Effector memory CD4-positive, alpha-beta T cell (primary cell): ENCODE results near the gene ELOB.

ENCODE experiments used
- DNase-seq, 3 donors: peaks; one replicate each; pipeline ENCODE4 v3.0.0-alpha.2; 2020
- H3K27ac ChIP-seq: 2 replicates; pipeline ENCODE4 v1.7.0; 2013; ENCODE audit warnings: mild to moderate bottlenecking, low read length, moderate library complexity; ENCODE audit not compliant: insufficient read depth, poor library complexity, severe bottlenecking
- H3K27me3 ChIP-seq: replicated peaks from 2 replicates; pipeline ENCODE4 v1.7.0; 2013; ENCODE audit warnings: mild to moderate bottlenecking, low read length; ENCODE audit not compliant: insufficient read depth, control insufficient read depth, poor library complexity, severe bottlenecking
- H3K36me3 ChIP-seq: 2 replicates; pipeline ENCODE4 v1.7.0; 2013; ENCODE audit warnings: mild to moderate bottlenecking, low read length, moderate library complexity; ENCODE audit not compliant: control insufficient read depth, insufficient read depth
- H3K4me1 ChIP-seq: 2 replicates; pipeline ENCODE4 v1.7.0; 2013; ENCODE audit warnings: low read length, mild to moderate bottlenecking; ENCODE audit not compliant: control insufficient read depth, insufficient read depth, poor library complexity, severe bottlenecking
- H3K4me3 ChIP-seq: 2 replicates; pipeline ENCODE4 v1.7.0; 2013; ENCODE audit warnings: low read length, low read depth, mild to moderate bottlenecking; ENCODE audit not compliant: insufficient read depth, poor library complexity, severe bottlenecking
- H3K9me3 ChIP-seq: 2 replicates; pipeline ENCODE4 v1.7.0; 2013; ENCODE audit warnings: mild to moderate bottlenecking, low read length, moderate library complexity; ENCODE audit not compliant: control insufficient read depth

Gene ELOB

GRCh38 chr16:2749476-2749875 is 27.6 kb downstream of the ELOB start:
- no peak overlapping the region for H3K27ac ChIP-seq
- no peaks in the 10 kb centered on the region for H3K9me3 ChIP-seq
- no peaks in the 10 kb centered on the region for H3K36me3 ChIP-seq
- no peaks in the 10 kb centered on the region for H3K27me3 ChIP-seq
- DNase-seq: no peak
- peaks cover 7% of the 10 kb centered on the region for H3K4me1 ChIP-seq
- no peak overlapping the region for H3K4me3 ChIP-seq

GRCh38 chr16:2748757-2749455 is 28.2 kb downstream of the ELOB start:
- no peaks in the 10 kb centered on the region for H3K36me3 ChIP-seq
- H3K4me1 ChIP-seq: peaks cover 3% of the 10 kb centered on the region
- DNase-seq: no peak
- no peak overlapping the region for H3K27ac ChIP-seq
- no peaks in the 10 kb centered on the region for H3K9me3 ChIP-seq
- H3K4me3 ChIP-seq: no peak overlapping the region
- no peaks in the 10 kb centered on the region for H3K27me3 ChIP-seq

GRCh38 chr16:2745961-2746360 is 31.1 kb downstream of the ELOB start:
- Histone ChIP-seq H3K9me3 (no peaks in the 10 kb centered on the region), H3K27ac (no peak overlapping the region), H3K4me3 (no peak overlapping the region), H3K4me1 (no peaks in the 10 kb centered on the region), H3K27me3 (no peaks in the 10 kb centered on the region), H3K36me3 (no peaks in the 10 kb centered on the region)
- no peak for DNase-seq

GRCh38 chr16:2745116-2745890 is 31.8 kb downstream of the ELOB start:
- Histone ChIP-seq H3K4me1 (no peaks in the 10 kb centered on the region), H3K36me3 (no peaks in the 10 kb centered on the region), H3K4me3 (no peak overlapping the region), H3K27ac (no peak overlapping the region), H3K9me3 (no peaks in the 10 kb centered on the region), H3K27me3 (no peaks in the 10 kb centered on the region)
- DNase-seq: no peak

GRCh38 chr16:2744711-2745110 is 32.4 kb downstream of the ELOB start:
- Histone ChIP-seq H3K27me3 (no peaks in the 10 kb centered on the region), H3K4me1 (no peaks in the 10 kb centered on the region), H3K4me3 (no peak overlapping the region), H3K9me3 (no peaks in the 10 kb centered on the region), H3K36me3 (no peaks in the 10 kb centered on the region), H3K27ac (no peak overlapping the region)
- DNase-seq: no peak

GRCh38 chr16:2743007-2743810 is 33.9 kb downstream of the ELOB start:
- DNase-seq: no peak

GRCh38 chr16:2742323-2743006 is 34.6 kb downstream of the ELOB start:
- no peak for DNase-seq
- Histone ChIP-seq H3K4me3 (no peak overlapping the region), H3K27me3 (no peaks in the 10 kb centered on the region), H3K27ac (no peak overlapping the region), H3K9me3 (no peaks in the 10 kb centered on the region), H3K36me3 (no peaks in the 10 kb centered on the region), H3K4me1 (no peaks in the 10 kb centered on the region)

More at GRCh38 chr16:2743007-2743810, 33.9 kb downstream of the ELOB start:
- Histone ChIP-seq H3K4me3 (no peak overlapping the region), H3K4me1 (no peaks in the 10 kb centered on the region), H3K27me3 (no peaks in the 10 kb centered on the region), H3K36me3 (no peaks in the 10 kb centered on the region), H3K27ac (no peak overlapping the region), H3K9me3 (no peaks in the 10 kb centered on the region)

GRCh38 chr16:2741168-2741567 is 35.9 kb downstream of the ELOB start:
- DNase-seq: no peak
- Histone ChIP-seq H3K4me1 (no peaks in the 10 kb centered on the region), H3K9me3 (no peaks in the 10 kb centered on the region), H3K36me3 (no peaks in the 10 kb centered on the region), H3K27me3 (no peaks in the 10 kb centered on the region), H3K4me3 (no peak overlapping the region), H3K27ac (no peak overlapping the region)

GRCh38 chr16:2740476-2740875 is 36.6 kb downstream of the ELOB start:
- Histone ChIP-seq H3K27ac (no peak overlapping the region), H3K9me3 (no peaks in the 10 kb centered on the region), H3K4me3 (no peak overlapping the region), H3K27me3 (no peaks in the 10 kb centered on the region), H3K4me1 (no peaks in the 10 kb centered on the region), H3K36me3 (no peaks in the 10 kb centered on the region)
- DNase-seq: no peak
